Erythroblast (primary cell): ENCODE results near the gene KCNK10.

Source experiments
- GATA1 ChIP-seq: IDR thresholded peaks from 2 replicates; pipeline ENCODE4 v1.6.1; 2011; ENCODE audit warnings: low read depth, mild to moderate bottlenecking, control low read depth, low read length, moderate library complexity
- POLR2A ChIP-seq: IDR thresholded peaks from 2 replicates; pipeline ENCODE4 v1.6.1; 2011; ENCODE audit warnings: mild to moderate bottlenecking, low read length

DNA sequence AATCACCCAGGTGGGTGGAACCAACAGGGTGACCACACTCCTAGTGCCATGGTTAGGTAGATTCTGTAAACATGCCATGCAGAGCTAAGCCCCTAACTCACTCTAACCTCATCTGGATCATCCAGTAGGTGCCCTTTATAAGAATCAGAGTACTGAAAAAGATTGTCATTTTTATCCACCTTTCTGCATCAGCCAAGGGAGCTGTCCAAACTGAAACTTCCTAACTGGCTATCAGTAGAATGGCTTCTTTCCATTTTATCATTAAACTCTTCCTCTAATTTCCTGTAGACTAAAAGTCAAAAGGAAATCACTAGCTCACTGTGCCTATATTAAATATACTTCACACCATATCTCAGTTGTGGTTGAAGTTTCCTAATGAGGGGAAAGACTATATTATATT is 6.5 kb downstream of the KCNK10 start:
- TF ChIP-seq POLR2A = no peak
- no peak for TF ChIP-seq GATA1
